GM18909 (cell line): ENCODE data around the gene RAD51.
"Not testable (repeated sequence)": the region's sequence is repeated elsewhere in the genome, so short reads cannot be mapped to it uniquely, and the experiment has no call there.

Source experiments
- ATAC-seq: cut with Tn5 transposase; IDR thresholded peaks from one replicate; pipeline ENCODE4 v1.9.1; 2021; ENCODE audit warnings: mild to moderate bottlenecking; ENCODE audit not compliant: unreplicated experiment, poor library complexity

Gene RAD51

GRCh38 chr15:40694688-40695468, at the start of gene RAD51:
Gene RAD51, plus strand, starts transcription at chr15:40695174. Its CDS starts 3,585 bp downstream, at chr15:40698759.
- ATAC-seq, result peak; percentile 84

DNA sequence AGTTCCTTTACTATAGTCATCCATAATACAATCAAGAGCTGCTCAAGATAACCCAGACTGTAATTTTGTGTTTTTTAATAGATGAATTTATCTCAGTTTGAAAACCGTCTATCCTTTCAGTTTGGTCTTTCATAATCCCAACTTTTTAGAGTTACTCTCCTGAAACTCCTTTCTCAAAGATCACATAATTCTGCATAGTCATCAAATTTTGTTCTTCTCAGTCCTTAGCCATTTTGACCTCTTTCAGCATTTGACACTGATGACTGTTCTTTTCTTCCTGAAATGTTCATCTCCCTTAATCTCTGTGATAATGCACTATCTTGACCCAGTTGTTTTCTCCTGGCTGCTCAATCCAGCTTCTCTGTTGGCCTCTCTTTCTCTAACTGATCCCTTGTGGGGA, 47.5 kb upstream of the RAD51 start:
- no peak for ATAC-seq

DNA sequence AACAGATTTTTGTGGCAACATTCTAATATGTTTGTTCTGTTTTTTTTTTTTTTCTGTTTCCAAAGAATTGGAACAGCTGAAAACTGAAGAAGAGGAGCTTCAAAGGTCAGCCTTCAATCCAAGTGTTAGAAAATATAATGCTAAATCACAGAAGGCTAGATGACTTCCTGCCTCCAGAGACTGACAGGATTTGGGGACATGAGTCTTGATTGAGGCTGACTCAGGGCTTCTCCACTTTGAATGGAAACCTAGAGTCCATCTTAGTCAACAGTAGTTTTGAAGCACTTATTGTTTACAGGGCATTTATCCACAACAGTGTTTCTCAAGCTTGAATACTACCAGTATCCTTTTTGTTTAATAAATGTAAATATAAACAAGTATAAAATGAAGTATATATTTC, 44.5 kb upstream of the RAD51 start:
- ATAC-seq, result no peak

DNA sequence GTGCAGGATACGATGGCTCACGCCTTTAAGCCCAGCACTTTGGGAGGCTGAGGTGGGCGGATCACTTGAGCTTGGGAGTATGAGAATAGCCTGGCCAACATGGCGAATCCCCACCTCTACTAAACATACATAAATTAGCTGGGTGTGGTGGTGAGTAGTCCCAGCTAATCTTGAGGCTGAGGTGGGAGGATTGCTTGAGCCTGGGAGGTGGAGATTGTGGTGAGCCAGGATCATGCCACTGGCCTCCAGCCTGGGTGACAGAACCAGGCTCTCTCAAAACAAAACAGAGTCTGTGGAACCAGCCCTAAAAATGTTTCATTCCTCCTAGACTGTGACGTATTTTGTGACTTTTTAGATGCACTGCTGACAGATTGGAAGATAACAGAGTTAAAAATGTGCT, 34.3 kb upstream of the RAD51 start:
- no peak for ATAC-seq

DNA sequence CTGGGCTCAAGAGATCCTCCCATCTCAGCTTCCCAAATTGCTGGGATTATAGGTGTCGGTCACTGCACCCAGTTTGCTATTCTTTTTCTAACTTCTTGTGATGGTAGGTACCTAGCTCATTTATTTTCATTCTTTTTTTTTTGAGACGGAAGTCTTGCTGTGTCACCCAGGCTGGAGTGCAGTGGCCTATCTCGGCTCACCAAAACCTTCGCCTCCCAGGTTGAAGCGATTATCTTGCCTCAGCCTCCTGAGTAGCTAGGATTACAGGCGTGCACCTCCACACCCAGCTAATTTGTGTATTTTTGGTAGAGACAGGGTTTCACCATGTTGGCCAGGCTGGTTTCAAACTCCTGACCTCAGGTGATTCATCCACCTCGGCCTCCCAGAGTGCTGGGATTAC, 30.1 kb upstream of the RAD51 start:
- no peak for ATAC-seq

GRCh38 chr15:40676290-40676689, 18.7 kb upstream of the RAD51 start:
- ATAC-seq, result not testable (repeated sequence)

GRCh38 chr15:40676906-40677305, 18.1 kb upstream of the RAD51 start:
- not testable (repeated sequence) for ATAC-seq

GRCh38 chr15:40680151-40680550, 14.8 kb upstream of the RAD51 start:
- no peak for ATAC-seq

DNA sequence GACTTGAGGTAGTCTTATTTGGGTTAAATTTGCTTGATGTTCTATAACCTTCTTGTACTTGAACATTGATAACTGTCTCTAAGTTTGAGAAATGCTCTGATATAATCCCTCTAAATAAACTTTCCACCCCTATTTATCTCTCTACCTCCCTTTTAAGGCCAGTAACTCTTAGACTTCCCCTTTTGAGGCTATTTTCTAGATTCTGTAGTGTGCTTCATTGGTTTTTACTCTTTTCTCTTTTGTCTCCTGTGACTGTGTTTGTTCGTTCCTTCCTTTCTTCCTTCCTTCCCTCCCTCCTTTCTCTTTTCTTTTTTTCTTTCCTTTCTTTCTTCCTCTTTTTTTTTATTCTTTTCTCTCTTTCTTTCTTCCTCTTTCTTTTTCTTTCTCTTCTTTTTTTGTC, 14.0 kb upstream of the RAD51 start:
- not testable (repeated sequence) for ATAC-seq

DNA sequence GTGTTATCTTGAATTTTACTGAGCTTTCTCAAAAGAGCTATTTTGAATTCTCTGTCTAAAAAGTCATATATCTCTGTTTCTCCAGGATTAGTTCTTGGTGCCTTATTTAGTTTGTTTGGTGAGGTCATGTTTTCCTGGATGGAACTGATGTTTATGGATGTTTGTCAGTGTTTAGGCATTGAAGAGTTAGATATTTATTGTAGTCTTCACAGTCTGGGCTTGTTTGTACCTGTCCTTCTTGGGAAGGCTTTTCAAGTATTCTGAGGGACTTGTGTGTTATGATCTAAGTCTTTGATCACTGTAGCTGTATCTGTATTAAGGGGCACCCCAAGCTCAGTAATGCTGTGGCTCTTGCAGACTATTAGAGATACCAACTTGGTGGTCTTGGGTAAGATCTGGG, 10.6 kb upstream of the RAD51 start:
- no peak for ATAC-seq

DNA sequence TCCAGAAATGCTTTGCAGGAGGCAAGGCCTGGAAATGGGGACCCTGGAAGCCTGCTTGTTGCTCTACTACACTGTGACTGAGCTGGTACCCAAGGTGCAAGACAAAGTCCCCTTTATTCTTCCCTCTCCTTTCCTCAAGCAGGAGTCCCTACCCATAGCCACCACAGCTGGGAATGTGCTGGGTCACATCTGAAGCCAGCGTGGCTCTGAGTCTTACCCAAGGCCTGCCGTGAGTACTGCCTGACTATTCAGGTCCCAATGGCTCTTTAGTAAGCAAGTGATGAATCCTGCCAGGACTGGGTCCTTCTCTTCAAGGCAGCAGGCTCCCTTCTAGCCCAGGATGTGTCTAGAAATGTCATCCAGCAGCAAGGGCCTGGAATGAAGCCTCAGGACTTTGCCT, 9.6 kb upstream of the RAD51 start:
- no peak for ATAC-seq

DNA sequence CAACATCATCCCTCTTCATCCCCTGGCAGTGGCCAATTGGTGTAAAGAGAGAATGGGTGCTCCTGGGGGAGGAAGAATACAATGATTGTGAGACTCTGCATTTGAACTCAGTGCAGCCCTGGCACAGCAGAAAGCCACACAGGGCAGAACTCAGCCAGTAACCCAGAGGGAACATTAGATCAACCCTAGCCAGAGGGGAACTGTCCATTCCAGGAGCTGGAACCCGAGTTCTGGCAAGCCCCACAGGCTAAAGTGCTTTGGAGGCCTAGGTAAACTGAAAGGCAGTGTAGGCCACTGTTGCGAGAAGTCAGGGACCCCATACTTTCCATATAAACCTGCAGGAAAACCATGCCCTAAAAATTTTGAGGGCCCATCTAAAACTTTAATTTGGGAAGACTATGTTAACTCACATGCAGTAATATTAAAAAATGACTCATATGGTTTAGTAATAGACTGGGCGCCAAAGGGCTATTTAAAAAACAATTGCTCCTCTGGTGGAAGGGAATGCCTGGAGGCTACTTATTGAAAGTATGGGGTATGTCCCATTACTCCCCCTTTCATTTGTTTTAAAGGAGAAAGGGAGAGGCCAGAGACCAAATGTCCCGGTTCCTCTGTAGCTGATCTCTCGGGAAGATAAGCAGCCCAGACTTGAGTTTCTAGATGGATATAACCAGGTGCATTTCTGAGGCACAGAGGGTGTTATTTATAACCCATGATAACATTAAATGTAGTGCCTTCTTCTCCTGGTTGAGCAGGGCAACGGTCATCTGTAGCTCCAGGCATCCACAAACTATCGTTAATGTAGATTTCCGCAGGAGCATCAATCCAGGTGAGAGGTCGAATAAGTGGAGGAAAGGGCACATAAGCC, 5.8 kb upstream of the RAD51 start:
- no peak for ATAC-seq

DNA sequence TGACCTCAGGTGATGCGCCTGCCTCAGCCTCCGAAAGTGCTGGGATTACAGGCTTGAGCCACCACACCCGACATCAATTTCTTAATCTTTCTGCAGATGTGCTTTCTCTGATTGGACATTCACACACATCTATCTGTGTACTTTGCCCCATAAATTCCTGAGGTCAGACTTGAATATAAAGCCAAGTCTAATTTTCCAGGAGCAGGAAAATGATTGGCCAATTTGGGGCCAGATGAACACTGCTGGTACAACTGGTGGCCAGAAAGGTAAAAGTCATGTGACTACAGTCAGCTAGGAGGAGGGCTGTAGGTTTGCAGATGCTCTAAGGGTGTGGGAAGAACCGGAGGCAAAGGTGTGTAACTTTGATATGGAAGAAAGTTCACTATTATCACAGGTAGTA, 3.2 kb upstream of the RAD51 start:
- no peak for ATAC-seq

- ATAC-seq, result no peak
Measured at GRCh38 chr15:40693904-40694687, 878 bp upstream of the RAD51 start.

DNA sequence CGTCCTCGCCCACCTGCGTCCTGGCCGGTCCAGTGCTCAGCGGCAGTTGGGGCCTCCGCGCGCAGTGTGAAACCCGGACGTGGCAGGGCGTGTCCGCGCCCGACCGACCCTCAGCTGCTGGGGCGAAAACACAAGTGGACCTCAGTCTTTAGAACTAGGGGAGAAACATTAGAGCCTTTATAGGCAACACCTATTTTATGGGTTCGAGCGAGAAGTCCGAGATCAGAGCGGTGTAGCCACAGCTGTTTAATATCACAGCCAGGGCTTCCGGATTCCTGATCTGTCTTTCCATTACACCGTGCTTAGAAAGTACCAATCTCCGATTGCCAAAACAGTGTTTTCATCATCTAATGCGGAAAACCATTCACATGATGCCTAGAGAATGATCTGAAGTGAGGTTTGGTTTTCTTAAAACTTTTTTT, 506 bp downstream of the RAD51 start:
- peak; percentile 35 for ATAC-seq

GRCh38 chr15:40696228-40696627, 1.3 kb downstream of the RAD51 start:
- ATAC-seq, result no peak

GRCh38 chr15:40697916-40698315, 2.9 kb downstream of the RAD51 start:
- no peak for ATAC-seq

DNA sequence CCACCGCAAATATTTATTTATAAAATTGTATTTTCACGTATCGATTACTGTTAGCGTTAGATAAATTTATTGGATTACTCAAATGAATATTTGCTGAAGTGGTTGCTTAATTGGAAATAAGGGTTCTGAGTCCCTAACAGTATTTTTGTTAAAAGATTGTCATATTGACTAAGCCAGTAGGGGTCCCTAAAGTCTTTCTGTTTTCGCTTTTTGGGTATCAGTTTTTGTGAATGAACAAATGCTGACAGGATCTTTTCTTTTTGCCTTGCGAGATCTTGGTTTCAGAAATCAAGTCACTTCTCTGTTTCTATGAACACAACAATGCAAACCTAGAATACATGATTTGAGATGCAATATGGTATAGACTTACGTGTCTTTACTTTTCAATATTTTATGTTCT, 7.1 kb downstream of the RAD51 start:
- ATAC-seq, result no peak

GRCh38 chr15:40706121-40706520, 11.1 kb downstream of the RAD51 start:
- no peak for ATAC-seq

- no peak for ATAC-seq
Measured at GRCh38 chr15:40714144-40714543, 19.2 kb downstream of the RAD51 start.

DNA sequence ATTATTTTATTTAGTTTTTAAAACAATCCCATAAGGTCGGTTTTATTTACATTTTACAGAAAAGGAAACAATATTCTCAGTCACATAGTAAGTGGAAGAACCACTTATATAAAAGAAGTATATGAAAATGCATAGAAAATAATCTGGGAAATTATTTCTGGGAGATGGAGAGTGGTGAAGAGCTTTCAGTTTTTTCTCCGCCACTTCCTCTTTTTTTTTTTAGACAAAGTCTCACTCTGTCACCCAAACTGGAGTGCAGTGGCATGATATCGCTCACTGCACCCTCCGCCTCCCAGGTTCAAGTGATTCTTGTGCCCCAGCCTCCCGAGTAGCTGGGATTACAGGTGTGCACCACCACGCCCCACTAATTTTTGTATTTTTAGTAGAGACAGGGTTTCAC, 21.2 kb downstream of the RAD51 start:
- ATAC-seq, result no peak
